SK-N-SH treated with all-trans-retinoic acid at 6 μM for 48 hours (cell line): Measurements from ENCODE around the gene DENND1A.

ENCODE experiments used
- ATAC-seq: fragments of 200-7000 bp; cut with Tn5 transposase; 3 replicates; pipeline ENCODE4 v1.9.1; 2020; ENCODE audit warnings: mild to moderate bottlenecking, moderate library complexity
- ARNTL ChIP-seq: fragments of 450-650 bp; formaldehyde crosslinking; IDR thresholded peaks from 2 replicates; pipeline ENCODE4 v1.5.0; 2020; ENCODE audit warnings: low read depth, mild to moderate bottlenecking, moderate library complexity, borderline replicate concordance
- BACH2 ChIP-seq: fragments of 250-450 bp; sonication (Bioruptor Pico); IDR thresholded peaks from 2 replicates; pipeline ENCODE4 v1.9.0; 2021; ENCODE audit warnings: mild to moderate bottlenecking, borderline replicate concordance
- CREB5 ChIP-seq: fragments of 250-450 bp; sonication (Bioruptor Pico); IDR thresholded peaks from 2 replicates; pipeline ENCODE4 v1.5.1; 2020; ENCODE audit warnings: low read depth, mild to moderate bottlenecking, moderate library complexity
- CSDC2 ChIP-seq: fragments of 250-450 bp; sonication (Bioruptor Pico); IDR thresholded peaks from 2 replicates; pipeline ENCODE4 v1.5.0; 2020; ENCODE audit warnings: mild to moderate bottlenecking, moderate library complexity
- CSRNP3 ChIP-seq: fragments of 250-450 bp; sonication (Bioruptor Pico); IDR thresholded peaks from 2 replicates; pipeline ENCODE4 v1.5.1; 2021; ENCODE audit warnings: mild to moderate bottlenecking, moderate library complexity
- ESRRG ChIP-seq: fragments of 250-450 bp; sonication (Bioruptor Pico); IDR thresholded peaks from 2 replicates; pipeline ENCODE4 v1.6.1; 2021; ENCODE audit warnings: mild to moderate bottlenecking
- ISL1 ChIP-seq: fragments of 250-450 bp; sonication (Bioruptor Pico); IDR thresholded peaks from 2 replicates; pipeline ENCODE4 v2.1.2; 2022; ENCODE audit warnings: mild to moderate bottlenecking, moderate library complexity
- OSR1 ChIP-seq: fragments of 250-450 bp; sonication (Bioruptor Pico); IDR thresholded peaks from 2 replicates; pipeline ENCODE4 v1.8.0; 2022; ENCODE audit warnings: moderate library complexity, mild to moderate bottlenecking, inconsistent platforms
- PATZ1 ChIP-seq: fragments of 250-450 bp; sonication (Bioruptor Pico); IDR thresholded peaks from 2 replicates; pipeline ENCODE4 v1.8.0; 2020; ENCODE audit warnings: mild to moderate bottlenecking, moderate library complexity, borderline replicate concordance
- POU6F1 ChIP-seq: fragments of 250-450 bp; sonication (Bioruptor Pico); IDR thresholded peaks from 2 replicates; pipeline ENCODE4 v1.8.0; 2021; ENCODE audit warnings: low read depth, mild to moderate bottlenecking, moderate library complexity, borderline replicate concordance
- PPARA ChIP-seq: fragments of 250-450 bp; sonication (Bioruptor Pico); IDR thresholded peaks from 2 replicates; pipeline ENCODE4 v1.5.0; 2020; ENCODE audit warnings: mild to moderate bottlenecking, borderline replicate concordance
- RARB ChIP-seq: fragments of 250-450 bp; sonication (Bioruptor Pico); IDR thresholded peaks from 2 replicates; pipeline ENCODE4 v1.8.0; 2021; ENCODE audit warnings: mild to moderate bottlenecking, moderate library complexity
- SNAI2 ChIP-seq: fragments of 250-450 bp; sonication (Bioruptor Pico); IDR thresholded peaks from 2 replicates; pipeline ENCODE4 v1.5.0; 2020; ENCODE audit warnings: mild to moderate bottlenecking, moderate library complexity
- TCF4 ChIP-seq: fragments of 250-450 bp; sonication (Bioruptor Pico); IDR thresholded peaks from 2 replicates; pipeline ENCODE4 v1.8.0; 2021; ENCODE audit warnings: mild to moderate bottlenecking, moderate library complexity, borderline replicate concordance
- TSHZ2 ChIP-seq: fragments of 250-450 bp; sonication (Bioruptor Pico); IDR thresholded peaks from 2 replicates; pipeline ENCODE4 v1.5.0; 2020; ENCODE audit warnings: mild to moderate bottlenecking, moderate library complexity
- ZC3H10 ChIP-seq: fragments of 250-450 bp; sonication (Bioruptor Pico); IDR thresholded peaks from 2 replicates; pipeline ENCODE4 v1.5.1; 2021; ENCODE audit warnings: mild to moderate bottlenecking, moderate library complexity
- ZFP3 ChIP-seq: fragments of 250-450 bp; sonication (Bioruptor Pico); IDR thresholded peaks from 2 replicates; pipeline ENCODE4 v1.5.0; 2020; ENCODE audit warnings: mild to moderate bottlenecking, moderate library complexity
- ZFP30 ChIP-seq: fragments of 450-650 bp; formaldehyde crosslinking; IDR thresholded peaks from 2 replicates; pipeline ENCODE4 v1.5.0; 2022; ENCODE audit warnings: mild to moderate bottlenecking, moderate library complexity
- ZNF565 ChIP-seq: fragments of 450-650 bp; formaldehyde crosslinking; conservative IDR thresholded peaks from 2 replicates; pipeline ENCODE4 v1.5.0; 2020; ENCODE audit warnings: low read depth, mild to moderate bottlenecking, moderate library complexity
- ZNF70 ChIP-seq: fragments of 450-650 bp; formaldehyde crosslinking; IDR thresholded peaks from 2 replicates; pipeline ENCODE4 v1.5.0; 2020; ENCODE audit warnings: mild to moderate bottlenecking, moderate library complexity
- ZNF8 ChIP-seq: fragments of 450-650 bp; formaldehyde crosslinking; IDR thresholded peaks from 2 replicates; pipeline ENCODE4 v1.5.0; 2020; ENCODE audit warnings: mild to moderate bottlenecking, moderate library complexity

The DENND1A gene

GRCh38 chr9:123484130-123484529, 445.8 kb downstream of the DENND1A start:
- TF ChIP-seq RARB, result no peak
- no peak for TF ChIP-seq CREB5
- TF ChIP-seq PATZ1 (CRISPR knock-in tag), result no peak
- TF ChIP-seq ESRRG (CRISPR knock-in tag), result no peak
- no peak for TF ChIP-seq PPARA (CRISPR knock-in tag)
- no peak for TF ChIP-seq ZFP30 (CRISPR knock-in tag)
- no peak for TF ChIP-seq ZNF8 (CRISPR knock-in tag)
- no peak for TF ChIP-seq SNAI2 (CRISPR knock-in tag)
- no peak for TF ChIP-seq ARNTL
- TF ChIP-seq TCF4 (CRISPR knock-in tag), result no peak
- no peak for TF ChIP-seq ISL1 (CRISPR knock-in tag)
- no peak for TF ChIP-seq OSR1 (CRISPR knock-in tag)
- TF ChIP-seq BACH2 (CRISPR knock-in tag), result no peak
- TF ChIP-seq CSDC2, result no peak
- no peak for TF ChIP-seq ZFP3
- ATAC-seq, result no peak

GRCh38 chr9:123483191-123483803, 446.6 kb downstream of the DENND1A start:
- TF ChIP-seq ZNF70 (CRISPR knock-in tag) (no peak), ARNTL (no peak), ZC3H10 (no peak), PATZ1 (CRISPR knock-in tag) (no peak), ZNF8 (CRISPR knock-in tag) (no peak), POU6F1 (CRISPR knock-in tag) (no peak), ZFP3 (no peak), ZFP30 (CRISPR knock-in tag) (no peak), TCF4 (CRISPR knock-in tag) (no peak), CSRNP3 (no peak), CSDC2 (no peak)
- no peak for ATAC-seq

GRCh38 chr9:123482295-123482968, 447.5 kb downstream of the DENND1A start:
- ATAC-seq, result no peak
- TF ChIP-seq ZFP3 (no peak), PPARA (CRISPR knock-in tag) (no peak), CREB5 (no peak), ZFP30 (CRISPR knock-in tag) (no peak), TSHZ2 (no peak), ARNTL (no peak), ZNF8 (CRISPR knock-in tag) (no peak), OSR1 (CRISPR knock-in tag) (no peak), POU6F1 (CRISPR knock-in tag) (no peak), ZNF70 (CRISPR knock-in tag) (no peak), ZNF565 (CRISPR knock-in tag) (no peak), RARB (no peak), CSDC2 (no peak), TCF4 (CRISPR knock-in tag) (no peak)
